GM18867 (cell line): ENCODE data around the gene CSAG1.
A peak's percentile ranks its signal among the peaks of the same experiment; 100 is the strongest.
"Not testable (repeated sequence)": the region's sequence is repeated elsewhere in the genome, so short reads cannot be mapped to it uniquely, and the experiment has no call there.

Experiments used
- ATAC-seq: cut with Tn5 transposase; IDR thresholded peaks from one replicate; pipeline ENCODE4 v1.9.1; 2021; ENCODE audit warnings: mild to moderate bottlenecking, moderate library complexity; ENCODE audit not compliant: unreplicated experiment

CSAG1 gene

DNA sequence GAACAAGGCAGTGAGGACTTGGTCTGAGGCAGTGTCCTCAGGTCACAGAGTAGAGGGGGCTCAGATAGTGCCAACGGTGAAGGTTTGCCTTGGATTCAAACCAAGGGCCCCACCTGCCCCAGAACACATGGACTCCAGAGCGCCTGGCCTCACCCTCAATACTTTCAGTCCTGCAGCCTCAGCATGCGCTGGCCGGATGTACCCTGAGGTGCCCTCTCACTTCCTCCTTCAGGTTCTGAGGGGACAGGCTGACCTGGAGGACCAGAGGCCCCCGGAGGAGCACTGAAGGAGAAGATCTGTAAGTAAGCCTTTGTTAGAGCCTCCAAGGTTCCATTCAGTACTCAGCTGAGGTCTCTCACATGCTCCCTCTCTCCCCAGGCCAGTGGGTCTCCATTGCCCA lies 33.1 kb downstream of the CSAG1 start:
- not testable (repeated sequence) for ATAC-seq

DNA sequence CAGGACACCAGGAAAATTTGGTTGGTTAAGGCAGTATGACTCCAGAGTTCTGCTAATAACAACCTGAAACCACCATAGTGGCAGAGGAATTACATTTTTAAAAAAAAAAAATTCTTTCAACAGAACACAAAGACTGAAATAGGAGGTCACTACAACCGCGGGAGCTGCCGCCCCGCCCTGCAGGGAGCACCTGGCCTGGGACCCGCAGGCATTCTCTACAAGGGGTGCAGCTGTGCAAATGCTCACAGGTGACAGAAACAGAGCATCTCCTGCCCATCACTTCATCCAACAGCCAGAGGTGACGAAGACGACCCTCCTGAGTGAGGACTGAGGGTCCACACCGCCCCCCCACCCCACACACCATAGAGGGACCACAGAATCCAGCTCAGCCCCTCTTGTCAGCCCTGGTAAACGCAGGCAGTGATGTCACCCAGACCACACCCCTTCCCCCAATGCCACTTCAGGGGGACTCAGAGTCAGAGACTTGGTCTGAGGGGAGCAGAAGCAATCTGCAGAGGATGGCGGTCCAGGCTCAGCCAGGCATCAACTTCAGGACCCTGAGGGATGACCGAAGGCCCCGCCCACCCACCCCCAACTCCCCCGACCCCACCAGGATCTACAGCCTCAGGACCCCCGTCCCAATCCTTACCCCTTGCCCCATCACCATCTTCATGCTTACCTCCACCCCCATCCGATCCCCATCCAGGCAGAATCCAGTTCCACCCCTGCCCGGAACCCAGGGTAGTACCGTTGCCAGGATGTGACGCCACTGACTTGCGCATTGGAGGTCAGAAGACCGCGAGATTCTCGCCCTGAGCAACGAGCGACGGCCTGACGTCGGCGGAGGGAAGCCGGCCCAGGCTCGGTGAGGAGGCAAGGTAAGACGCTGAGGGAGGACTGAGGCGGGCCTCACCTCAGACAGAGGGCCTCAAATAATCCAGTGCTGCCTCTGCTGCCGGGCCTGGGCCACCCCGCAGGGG lies 35.3 kb downstream of the CSAG1 start, which contains the start of gene MAGEA3:
TSS of gene MAGEA3 (plus strand) at position 843 of the 980 bp plus-strand sequence. CDS start 2,039 bp downstream, outside the sequence.
- not testable (repeated sequence) for ATAC-seq

GRCh38 chrX:152681012-152681411 lies 52.5 kb downstream of the CSAG1 start:
- peak; percentile 97 for ATAC-seq
